Hindlimb muscle (tissue), 1 donor: ENCODE data around the gene LMX1A. TPM values are rescaled to one million over a fixed set of nuclear protein-coding genes. Genes with fewer than 3 reads are reported as not detected.

Experiments
- DNase-seq: peaks from one replicate; pipeline ENCODE4 v3.0.0-alpha.2; 2013
- polyA plus RNA-seq: library from polyadenylated mRNA; unstranded; fragments of 120-200 nt; gene quantifications from one replicate; pipeline ENCODE4 v1.2.1, GENCODE V29; 2013; ENCODE audit not compliant: insufficient read length

The LMX1A gene
- polyA plus RNA-seq, 1 donor: 1.3 TPM

- DNase-seq: no peak
Observed at GRCh38 chr1:165217958-165218357, 138.6 kb downstream of the LMX1A start.

DNA sequence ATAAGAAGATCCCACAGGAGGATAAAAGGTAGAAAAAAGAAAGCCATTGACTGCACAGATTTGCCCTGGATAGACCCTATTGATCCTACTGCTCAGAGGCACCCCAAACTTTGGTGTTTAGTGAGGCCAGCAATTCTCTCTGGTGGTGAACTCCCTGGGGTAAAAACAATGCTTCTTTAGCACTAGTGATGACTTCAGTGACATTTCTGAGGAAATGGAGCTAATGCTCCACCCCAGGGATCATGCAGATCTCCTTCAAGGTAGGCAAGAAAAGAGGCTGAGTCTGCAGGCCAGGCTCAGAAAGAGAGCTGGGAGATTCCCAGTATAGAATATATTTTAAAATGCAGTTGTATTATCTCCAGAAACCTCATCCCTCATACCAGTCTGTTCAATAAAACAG lies 140.3 kb downstream of the LMX1A start:
- no peak for DNase-seq

- no peak for DNase-seq
Observed at GRCh38 chr1:165215676-165216075, 140.8 kb downstream of the LMX1A start.

- DNase-seq: no peak
Observed at GRCh38 chr1:165212229-165212628, 144.3 kb downstream of the LMX1A start.

DNA sequence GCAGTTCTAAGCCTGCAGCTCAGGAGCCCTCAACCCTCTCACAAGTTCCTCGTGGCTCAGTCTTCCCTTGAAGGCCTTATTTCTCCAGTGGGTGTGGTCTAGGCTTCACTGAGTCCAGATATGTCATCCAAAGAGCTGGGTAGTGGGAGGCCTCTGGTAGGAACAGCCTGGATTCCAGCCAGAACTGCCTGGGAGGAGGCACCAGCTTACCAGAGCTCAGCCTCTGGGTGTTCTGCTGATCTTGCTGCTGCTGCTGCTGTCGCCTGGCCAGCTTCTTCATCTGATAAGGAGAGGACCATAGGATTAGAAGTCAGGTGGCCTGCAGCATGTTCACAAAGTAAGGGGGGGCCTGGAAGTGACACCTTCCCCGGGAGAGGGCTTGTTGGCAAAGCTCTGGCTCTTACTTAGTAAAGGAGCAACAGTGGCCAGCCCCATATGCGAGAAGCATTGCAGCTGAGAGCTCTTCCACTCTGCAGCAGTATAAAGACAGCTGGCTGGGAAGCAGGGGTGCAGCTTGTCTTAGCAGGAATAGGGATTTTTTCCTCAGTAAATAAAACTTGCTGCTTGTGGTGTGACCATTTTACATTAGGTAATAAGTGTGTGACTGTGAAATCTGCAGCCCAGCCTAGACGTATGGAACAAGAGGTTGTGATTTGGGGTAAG lies 148.5 kb downstream of the LMX1A start:
- no peak for DNase-seq

GRCh38 chr1:165205145-165205544 lies 151.4 kb downstream of the LMX1A start:
- DNase-seq: no peak

DNA sequence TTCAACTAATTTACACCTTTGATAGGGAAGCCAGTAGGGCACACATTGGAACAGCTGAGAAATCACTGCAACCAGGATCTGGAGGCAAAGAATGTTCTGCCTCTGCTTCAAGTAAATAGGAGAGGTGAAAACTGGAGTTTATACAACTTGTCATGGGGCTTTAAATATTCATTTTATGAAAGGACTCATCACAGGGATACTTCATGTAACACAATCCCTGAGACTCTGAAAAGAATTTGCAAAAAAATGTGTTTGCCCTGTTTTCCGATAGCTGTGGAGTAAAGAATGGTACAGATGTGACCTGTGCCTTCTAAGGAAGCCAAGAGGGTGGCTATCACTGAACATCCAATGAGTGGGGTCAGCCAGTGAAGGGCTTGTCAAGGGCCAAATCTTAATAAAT lies 152.0 kb downstream of the LMX1A start:
- no peak for DNase-seq

DNA sequence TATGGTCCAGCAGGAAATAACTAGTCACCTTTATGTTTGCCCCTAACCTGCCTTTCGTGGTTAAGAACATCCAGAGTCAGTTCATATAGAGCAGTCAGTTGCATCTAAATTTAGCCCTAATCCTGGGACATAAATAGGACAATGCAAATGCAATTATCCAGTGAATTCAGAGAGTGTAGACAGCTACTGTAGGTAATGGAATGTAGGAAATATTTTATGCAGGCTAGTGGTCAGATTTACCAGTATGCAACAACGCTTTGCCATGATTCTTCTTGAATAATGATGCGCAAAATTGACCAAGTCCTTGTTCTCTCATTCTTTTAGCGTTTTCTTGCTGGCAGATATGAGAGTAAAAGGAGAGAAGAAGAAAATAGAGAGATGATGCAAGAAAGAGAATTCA lies 165.4 kb downstream of the LMX1A start:
- no peak for DNase-seq

DNA sequence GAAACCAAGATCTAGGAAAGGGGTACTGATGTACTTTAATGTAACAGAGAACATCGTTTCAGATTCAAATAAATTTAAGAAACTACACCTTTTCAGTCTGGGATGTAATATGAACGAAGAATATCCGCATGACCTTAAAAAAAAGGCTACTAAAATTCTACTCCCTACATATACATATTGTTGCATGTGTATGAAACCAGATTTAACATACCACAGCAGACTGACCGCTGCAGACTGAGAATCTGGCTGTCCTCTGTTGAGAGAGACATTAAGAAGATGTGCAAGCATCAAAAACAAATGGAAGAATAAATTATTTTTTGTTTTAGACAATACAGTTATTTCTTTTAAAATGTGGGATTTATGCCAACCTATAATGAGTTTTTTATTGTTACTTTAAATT lies 166.6 kb downstream of the LMX1A start:
- DNase-seq: no peak

GRCh38 chr1:165189011-165189410 lies 167.5 kb downstream of the LMX1A start:
- no peak for DNase-seq

DNA sequence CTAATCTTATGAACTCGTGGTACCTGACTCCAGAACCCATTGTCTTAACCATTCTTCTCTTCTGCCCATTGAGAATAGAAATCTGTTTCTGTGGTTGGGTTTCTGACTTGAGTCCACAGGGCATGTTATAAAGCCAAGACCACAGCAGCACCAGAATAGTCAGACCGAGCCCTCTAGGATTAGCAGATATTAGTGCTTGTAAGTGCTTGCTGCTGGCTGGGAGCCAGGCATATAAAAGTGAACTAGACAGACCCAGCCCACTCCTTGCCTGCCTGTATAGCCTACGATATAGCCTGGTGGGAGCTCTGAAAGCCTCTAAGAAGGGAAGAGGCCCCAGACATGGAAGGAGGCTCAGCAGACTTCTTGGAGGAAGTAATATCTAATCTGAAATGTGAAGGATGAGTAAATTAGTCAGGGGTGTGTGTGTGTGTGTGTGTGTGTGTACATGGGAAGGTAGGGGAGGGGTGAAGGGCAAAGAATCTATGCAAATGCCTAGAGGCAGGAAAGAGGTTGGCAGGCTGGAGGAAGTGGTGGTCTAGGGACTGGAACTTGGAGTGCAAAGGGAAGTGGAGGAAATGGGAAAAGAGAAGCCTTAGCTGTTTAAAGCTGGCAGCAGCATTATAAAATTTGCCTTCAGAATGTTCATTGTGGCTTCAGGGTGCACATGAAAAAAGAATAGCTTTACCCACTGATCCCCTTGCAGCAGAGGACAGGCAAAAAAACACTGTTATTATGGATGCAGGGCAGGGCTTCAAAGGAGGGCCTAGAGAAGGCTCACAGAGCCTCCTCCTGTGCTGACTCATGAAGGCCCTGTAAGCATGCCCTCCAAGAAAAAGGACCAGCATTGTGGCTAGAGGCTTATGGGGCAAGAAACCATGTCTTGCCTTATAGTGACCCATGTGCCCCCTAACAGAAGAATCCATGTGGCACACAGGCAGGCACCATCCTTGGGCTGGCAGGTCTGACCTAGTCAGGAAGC lies 169.2 kb downstream of the LMX1A start:
- DNase-seq: no peak

DNA sequence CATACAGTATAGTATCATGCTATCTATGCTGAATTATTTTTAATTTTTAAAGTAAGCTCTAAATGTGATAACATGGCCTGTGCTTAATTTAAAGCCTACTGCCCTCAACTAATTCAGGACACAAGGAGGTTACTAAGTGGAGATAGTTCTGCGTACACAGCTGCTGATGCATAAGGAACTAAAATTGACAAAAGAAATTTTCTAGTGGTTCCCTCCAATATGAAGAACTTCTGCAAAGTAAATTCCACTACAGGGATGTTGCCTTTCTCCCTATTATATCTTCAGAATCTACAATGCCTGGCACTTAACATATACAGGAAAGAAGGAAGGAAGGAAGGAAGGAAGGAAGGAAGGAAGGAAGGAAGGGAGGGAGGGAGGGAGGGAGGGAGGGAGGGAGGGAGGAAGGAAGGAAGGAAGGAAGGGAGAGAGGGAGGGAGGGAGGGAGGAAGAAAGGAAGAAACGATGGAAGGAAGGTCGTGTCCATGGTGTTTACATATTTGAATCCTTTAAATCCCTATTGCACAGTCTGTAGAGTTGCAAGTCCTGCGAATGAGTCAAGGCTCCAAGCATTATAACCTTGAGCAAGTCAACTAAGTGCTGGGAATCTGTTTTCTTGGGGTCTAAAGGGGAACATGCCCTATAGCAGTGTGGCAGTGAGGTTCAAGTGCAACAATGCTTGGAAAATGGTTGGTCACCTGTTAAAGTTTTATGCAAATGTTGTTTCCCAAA lies 171.2 kb downstream of the LMX1A start:
- DNase-seq: no peak

DNA sequence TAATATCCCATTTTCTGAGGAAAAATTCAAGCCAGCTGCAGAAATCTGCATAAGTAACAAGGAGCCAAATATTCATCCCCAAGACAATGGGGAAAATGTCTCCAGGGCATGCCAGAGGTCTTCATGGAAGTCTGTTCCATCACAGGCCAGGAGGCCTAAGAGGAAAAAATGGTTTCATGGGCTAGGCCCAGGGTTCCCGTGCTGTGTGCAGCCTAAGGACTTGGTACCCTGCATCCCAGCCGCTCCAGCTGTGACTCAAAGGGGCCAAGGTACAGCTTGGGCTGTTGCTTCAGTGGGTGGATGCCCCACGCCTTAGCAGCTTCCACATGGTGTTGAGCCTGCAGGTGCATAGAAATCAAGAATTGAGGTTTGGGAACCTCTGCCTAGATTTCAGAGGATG lies 173.5 kb downstream of the LMX1A start:
- DNase-seq: no peak

DNA sequence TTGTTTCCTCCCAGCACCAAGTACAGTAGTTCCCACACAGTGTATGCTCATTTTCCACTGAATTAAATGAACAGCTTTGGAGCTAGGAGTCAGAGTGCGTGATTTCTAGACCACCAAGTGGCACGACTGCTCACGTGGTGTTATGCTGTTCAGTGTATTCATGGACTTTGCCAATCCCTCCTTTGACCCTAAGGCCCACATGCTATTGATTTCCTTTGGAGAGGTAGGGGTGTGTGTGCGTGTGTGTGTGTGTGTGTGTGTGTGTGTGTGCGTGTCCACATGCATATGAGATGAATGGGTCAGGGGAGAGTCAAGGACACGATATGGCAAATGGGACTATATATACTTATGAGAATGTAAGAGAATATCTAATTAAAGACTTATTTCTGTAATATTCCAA lies 177.2 kb downstream of the LMX1A start:
- DNase-seq: no peak

GRCh38 chr1:165174491-165174890 lies 182.0 kb downstream of the LMX1A start:
- no peak for DNase-seq

GRCh38 chr1:165173818-165174217 lies 182.7 kb downstream of the LMX1A start:
- DNase-seq: no peak

GRCh38 chr1:165173409-165173808 lies 183.1 kb downstream of the LMX1A start:
- no peak for DNase-seq

DNA sequence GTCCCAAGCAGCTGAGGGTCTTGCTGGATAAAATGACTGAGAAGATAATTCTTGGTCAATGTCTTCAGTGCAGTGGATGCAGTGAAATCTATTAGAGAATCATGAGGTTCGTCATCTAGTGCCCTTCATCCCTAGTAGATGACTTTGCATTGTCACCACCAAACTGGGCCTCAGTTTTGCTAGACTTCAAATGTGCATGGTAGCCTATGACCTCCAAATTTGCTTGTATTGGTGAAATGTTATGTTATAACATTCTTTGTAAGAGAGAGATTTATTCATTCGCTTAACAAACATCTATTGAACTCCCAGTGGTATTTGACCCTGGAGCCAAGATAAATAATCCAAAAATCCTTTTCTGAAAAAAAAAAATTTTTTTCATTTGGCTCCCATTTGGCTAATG lies 183.8 kb downstream of the LMX1A start:
- no peak for DNase-seq

DNA sequence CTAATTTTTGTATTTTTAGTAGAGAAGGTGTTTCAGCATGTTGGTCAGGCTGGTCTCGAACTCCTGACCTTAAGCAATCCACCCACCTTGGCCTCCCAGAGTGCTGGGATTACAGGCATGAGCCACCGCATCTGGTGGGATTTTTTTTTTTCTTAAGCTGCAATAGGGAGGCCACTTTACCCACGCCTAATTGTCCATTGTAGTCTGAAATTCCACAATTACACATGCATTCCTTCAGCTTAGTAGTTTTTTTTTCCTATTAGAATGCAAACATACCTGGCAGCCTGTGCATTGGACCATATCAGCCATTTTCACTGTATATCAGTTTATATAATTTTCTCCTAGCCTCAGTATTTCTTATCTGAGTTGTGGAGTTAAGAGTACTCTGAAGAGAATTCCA lies 186.8 kb downstream of the LMX1A start:
- DNase-seq: no peak

DNA sequence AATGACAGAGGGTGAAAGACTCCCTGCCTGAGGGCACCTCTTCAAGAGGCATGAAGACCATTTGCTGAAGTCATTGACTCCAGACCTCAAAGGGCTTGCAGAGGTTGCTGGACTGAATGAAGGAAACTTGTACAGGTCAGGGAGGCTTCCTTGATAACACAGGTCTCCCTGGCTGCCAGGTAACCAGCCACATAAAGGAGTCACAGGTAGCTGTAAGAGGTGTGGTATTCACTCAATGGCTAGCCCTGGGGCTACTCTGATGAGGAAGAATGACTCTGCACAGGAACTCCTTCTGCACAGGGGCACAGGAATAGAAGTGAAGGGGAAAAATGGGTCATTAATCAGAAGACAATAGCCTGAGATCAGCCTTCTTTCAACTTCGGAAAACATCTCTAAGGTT lies 187.5 kb downstream of the LMX1A start:
- no peak for DNase-seq

DNA sequence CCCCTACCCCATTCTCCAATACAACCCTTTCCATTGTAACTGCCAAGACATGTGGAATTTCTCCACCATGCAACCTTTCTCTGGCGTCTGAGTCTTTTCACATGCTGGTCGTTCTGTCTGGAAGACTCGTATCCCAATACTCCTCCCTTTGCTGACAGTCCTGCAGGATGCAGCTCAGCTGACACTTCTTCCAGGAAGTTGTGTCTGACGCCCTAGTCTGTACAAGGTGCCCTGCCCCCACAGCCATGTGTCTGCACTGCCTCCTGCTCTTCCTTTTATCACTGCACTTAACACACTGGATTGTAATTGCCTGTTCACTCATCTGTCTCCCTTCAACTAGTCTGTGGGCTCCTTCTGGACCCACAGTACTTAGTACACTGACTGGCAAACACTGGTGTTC lies 188.0 kb downstream of the LMX1A start:
- DNase-seq: no peak

GRCh38 chr1:165162671-165163241 lies 193.8 kb downstream of the LMX1A start:
- DNase-seq: no peak

DNA sequence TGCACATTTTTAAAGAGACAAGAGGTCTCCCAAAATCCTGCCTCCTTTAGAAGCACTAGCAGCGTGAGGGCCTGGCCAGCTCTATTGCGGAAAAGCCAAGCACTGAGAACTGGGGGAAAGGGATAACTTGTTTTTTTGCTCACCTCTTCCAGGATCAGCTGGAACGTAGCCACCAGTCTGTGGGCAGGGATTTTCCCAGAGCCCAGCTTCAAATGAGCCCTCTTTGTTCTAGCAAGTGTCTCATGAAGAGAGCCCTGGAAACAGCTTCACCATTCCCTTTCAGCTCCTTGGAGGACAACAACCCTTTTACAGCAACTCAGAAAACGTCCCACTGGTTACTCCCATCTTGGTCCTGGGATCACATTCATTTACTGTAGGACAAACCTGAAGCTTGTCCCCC lies 195.4 kb downstream of the LMX1A start:
- no peak for DNase-seq
